ENCODE measurements around the gene PDE8B. TPM values are rescaled to one million over a fixed set of nuclear protein-coding genes. Genes with fewer than 3 reads are reported as not detected.

The PDE8B gene
- total and polyA plus RNA-seq, 12 donors = 0.27 to 5.6 (median 1.4) TPM

DNA sequence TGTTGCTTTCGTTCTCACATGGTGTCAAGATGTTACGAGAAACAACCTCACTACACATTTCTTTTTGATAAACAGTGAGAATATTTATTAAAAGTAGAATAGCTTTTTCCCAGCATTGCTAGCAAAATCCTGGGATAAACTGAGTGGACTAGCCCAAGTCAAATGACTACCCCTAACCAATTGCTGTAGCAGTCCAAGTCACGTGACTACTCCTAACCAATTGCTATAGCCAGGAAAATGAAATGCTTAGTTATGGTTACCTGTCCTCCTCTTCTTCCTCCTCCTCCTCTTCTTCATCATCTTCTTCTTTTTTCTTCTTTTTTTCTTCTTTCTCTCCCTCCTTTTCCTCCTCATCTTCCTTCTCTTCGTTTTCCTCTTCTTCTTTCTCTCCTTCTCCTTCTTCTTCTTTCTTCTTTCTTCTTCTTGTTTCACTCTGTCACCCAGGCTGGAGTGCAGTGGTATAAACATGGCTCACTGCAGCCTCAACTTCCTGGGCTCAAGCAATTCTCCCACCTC lies 85.4 kb downstream of the PDE8B start:
- intact Hi-C loops (cut with DNase I) = no loop called here
- Histone ChIP-seq H3K4me3 (no peak overlapping the region), H3K27ac (no peak overlapping the region), H3K4me1 (peaks cover 0 to 4% (median 0%) of the 10 kb centered on the region in 9 donors), H3K27me3 (no peaks in the 10 kb centered on the region), H3K9me3 (no peaks in the 10 kb centered on the region), H3K36me3 (no peaks in the 10 kb centered on the region)
- ATAC-seq = no peak
- no peak for DNase-seq
- 77 to 80% methylated on average over 4 of the region's 4 CpGs for WGBS, 2 donors
- TF ChIP-seq, protein P1, sequence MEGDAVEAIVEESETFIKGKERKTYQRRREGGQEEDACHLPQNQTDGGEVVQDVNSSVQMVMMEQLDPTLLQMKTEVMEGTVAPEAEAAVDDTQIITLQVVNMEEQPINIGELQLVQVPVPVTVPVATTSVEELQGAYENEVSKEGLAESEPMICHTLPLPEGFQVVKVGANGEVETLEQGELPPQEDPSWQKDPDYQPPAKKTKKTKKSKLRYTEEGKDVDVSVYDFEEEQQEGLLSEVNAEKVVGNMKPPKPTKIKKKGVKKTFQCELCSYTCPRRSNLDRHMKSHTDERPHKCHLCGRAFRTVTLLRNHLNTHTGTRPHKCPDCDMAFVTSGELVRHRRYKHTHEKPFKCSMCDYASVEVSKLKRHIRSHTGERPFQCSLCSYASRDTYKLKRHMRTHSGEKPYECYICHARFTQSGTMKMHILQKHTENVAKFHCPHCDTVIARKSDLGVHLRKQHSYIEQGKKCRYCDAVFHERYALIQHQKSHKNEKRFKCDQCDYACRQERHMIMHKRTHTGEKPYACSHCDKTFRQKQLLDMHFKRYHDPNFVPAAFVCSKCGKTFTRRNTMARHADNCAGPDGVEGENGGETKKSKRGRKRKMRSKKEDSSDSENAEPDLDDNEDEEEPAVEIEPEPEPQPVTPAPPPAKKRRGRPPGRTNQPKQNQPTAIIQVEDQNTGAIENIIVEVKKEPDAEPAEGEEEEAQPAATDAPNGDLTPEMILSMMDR (IDR thresholded peaks at IDR 0.05) = no peak

DNA sequence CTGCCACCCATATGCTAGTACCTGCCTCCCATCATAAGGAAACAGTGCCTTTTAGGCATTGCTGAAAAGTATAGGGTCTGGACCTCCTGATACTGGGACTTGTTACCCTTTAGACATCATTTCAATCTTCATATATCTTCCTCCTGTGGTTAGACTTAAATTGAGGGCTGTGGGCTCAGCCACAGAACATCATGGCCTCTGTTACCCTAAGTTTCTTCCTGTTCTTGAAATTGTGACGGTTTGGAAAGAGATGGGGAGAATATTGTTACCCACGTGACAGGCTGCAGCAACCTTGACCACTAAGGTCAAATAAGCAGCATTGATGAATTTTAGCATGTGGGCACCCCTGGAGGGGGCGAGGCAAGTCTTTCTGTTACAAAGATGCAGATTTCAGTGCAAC lies 87.7 kb downstream of the PDE8B start:
- 88 to 90% methylated on average over 3 of the region's 3 CpGs for WGBS, 2 donors
- no peaks in the 10 kb centered on the region for H3K27me3 ChIP-seq
- intact Hi-C loops (cut with DNase I) = no loop called here

DNA sequence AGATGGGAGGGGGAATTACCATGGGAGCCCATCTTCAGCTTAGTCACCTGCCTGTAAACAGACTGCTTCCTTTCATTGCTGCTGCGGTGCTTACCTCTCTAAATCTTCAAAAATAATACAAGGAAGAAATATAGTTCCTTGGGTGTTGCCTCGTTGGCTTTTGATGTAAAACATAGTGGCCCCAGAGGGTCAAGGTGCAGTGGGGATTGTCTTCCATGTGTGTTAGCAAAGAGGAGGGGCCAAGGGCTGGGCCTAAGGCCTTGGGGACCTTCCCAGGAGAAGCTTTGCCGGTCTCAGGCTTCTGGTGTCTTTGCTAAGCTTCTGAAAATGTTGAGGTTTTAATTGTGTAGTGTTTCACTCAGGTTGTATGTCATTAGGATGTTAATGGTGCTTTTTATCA lies 90.0 kb downstream of the PDE8B start:
- H3K4me3 ChIP-seq = no peak overlapping the region
- intact Hi-C loops (cut with DNase I) = no loop called here
- peaks cover 0 to 3% (median 0%) of the 10 kb centered on the region in 9 donors for H3K4me1 ChIP-seq
- no peak for ATAC-seq
- no peak overlapping the region for H3K27ac ChIP-seq
- no peak for DNase-seq
- TF ChIP-seq, protein P1 (IDR thresholded peaks at IDR 0.05) = no peak
- 80 to 83% methylated on average over 3 of the region's 3 CpGs for WGBS, 2 donors
- no peaks in the 10 kb centered on the region for H3K9me3 ChIP-seq
- H3K36me3 ChIP-seq = no peaks in the 10 kb centered on the region
- no peaks in the 10 kb centered on the region for H3K27me3 ChIP-seq

More for the DNA sequence above, 87.7 kb downstream of the PDE8B start:
- no peak overlapping the region for H3K4me3 ChIP-seq
- ATAC-seq = no peak
- TF ChIP-seq, protein P1 (IDR thresholded peaks at IDR 0.05) = no peak
- DNase-seq = no peak
- H3K9me3 ChIP-seq = no peaks in the 10 kb centered on the region
- no peaks in the 10 kb centered on the region for H3K36me3 ChIP-seq
- H3K4me1 ChIP-seq = peaks cover 0 to 4% (median 0%) of the 10 kb centered on the region in 9 donors
- H3K27ac ChIP-seq = no peak overlapping the region

DNA sequence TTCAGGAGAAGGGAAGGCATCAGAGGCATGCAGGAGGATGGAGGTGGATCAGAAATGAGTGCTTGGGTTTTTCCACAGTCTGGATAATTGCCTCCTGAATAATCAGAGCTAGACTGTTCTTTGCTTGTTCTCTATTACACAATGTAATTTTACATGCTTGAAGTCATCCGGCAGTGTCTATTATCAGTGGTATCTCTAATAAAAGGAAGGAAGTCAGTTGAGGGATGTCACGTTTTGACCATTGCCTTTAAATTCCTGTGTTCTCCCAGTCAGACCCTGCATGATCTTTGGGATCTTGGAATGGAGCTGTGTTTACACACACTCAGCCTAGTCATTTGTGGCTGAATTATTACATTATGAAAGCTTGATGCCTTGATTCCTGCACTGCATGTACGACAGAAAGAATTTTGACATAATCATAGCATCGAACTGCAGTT lies 91.0 kb downstream of the PDE8B start:
- Histone ChIP-seq H3K4me3 (no peak overlapping the region), H3K27ac (no peak overlapping the region), H3K4me1 (peaks cover 0 to 12% (median 0%) of the 10 kb centered on the region in 9 donors), H3K9me3 (no peaks in the 10 kb centered on the region), H3K27me3 (no peaks in the 10 kb centered on the region), H3K36me3 (no peaks in the 10 kb centered on the region)
- DNase-seq = no peak
- TF ChIP-seq, protein P1 (IDR thresholded peaks at IDR 0.05) = no peak
- no peak for ATAC-seq
- 40 to 55% methylated on average over 4 of the region's 4 CpGs for WGBS, 2 donors
- intact Hi-C loops (cut with DNase I) = no loop called here

Measured in heart right ventricle (tissue), 16 donors.